A549 (cell line): ENCODE results near the gene SMO.

ENCODE experiments used
- CEBPB ChIP-seq, 2 experiments: fragments of >200 bp in 1 of 2; sonication (Bioruptor Twin) in 1 of 2; formaldehyde crosslinking in 1 of 2; IDR thresholded peaks; 2 replicates each; pipeline ENCODE4 v1.6.1; 2012 to 2016
- EHMT2 ChIP-seq: fragments of 200-600 bp; sonication (generic); IDR thresholded peaks from 2 replicates; pipeline ENCODE4 v1.6.1; 2016; ENCODE audit warnings: antibody characterized with exemption, low read depth, mild to moderate bottlenecking, moderate library complexity
- ELK1 ChIP-seq: fragments of 150-350 bp; IDR thresholded peaks from 2 replicates; pipeline ENCODE4 v1.6.1; 2014; ENCODE audit warnings: low read depth, mild to moderate bottlenecking, low read length
- EP300 ChIP-seq, 2 experiments: fragments of >200 bp; sonication (Bioruptor Twin); formaldehyde crosslinking; IDR thresholded peaks; 2 replicates in 1 of 2; 3 replicates in 1 of 2; pipeline ENCODE4 v1.6.1; 2016 to 2017
- HEYL ChIP-seq: fragments of 250-450 bp; sonication (Bioruptor Pico); IDR thresholded peaks from 2 replicates; pipeline ENCODE4 v1.8.0; 2021; ENCODE audit warnings: mild to moderate bottlenecking, moderate library complexity
- HOXA7 ChIP-seq: fragments of 250-450 bp; sonication (Bioruptor Pico); IDR thresholded peaks from 2 replicates; pipeline ENCODE4 v1.5.0; 2020; ENCODE audit warnings: mild to moderate bottlenecking, moderate library complexity
- MAZ ChIP-seq: fragments of 150-350 bp; IDR thresholded peaks from 2 replicates; pipeline ENCODE4 v1.6.1; 2014; ENCODE audit warnings: antibody characterized with exemption, low read depth, low read length, borderline replicate concordance
- POLR2A ChIP-seq: IDR thresholded peaks from 2 replicates; pipeline ENCODE4 v1.6.1; 2012; ENCODE audit warnings: mild to moderate bottlenecking, low read length
- RFX5 ChIP-seq: fragments of 450-650 bp; IDR thresholded peaks from 2 replicates; pipeline ENCODE4 v1.7.1; 2014; ENCODE audit warnings: antibody characterized with exemption, mild to moderate bottlenecking, moderate library complexity
- ZFP36 ChIP-seq: fragments of 450-650 bp; IDR thresholded peaks from 2 replicates; pipeline ENCODE4 v1.6.1; 2014; ENCODE audit warnings: borderline replicate concordance; ENCODE audit not compliant: partially characterized antibody
- TF ChIP-seq, protein P1 (sequence below): fragments of 450-650 bp; IDR thresholded peaks from 2 replicates; pipeline ENCODE4 v1.6.1; 2014; ENCODE audit warnings: antibody characterized with exemption
- TF ChIP-seq, protein P2 (sequence below): fragments of >200 bp; sonication (Bioruptor Twin); formaldehyde crosslinking; IDR thresholded peaks from 3 replicates; pipeline ENCODE4 v1.5.1; 2016
- TF ChIP-seq, protein P3 (sequence below): IDR thresholded peaks from 2 replicates; pipeline ENCODE4 v1.6.1; 2012

GRCh38 chr7:129144095-129144833 lies 44.2 kb upstream of the SMO start, which contains the start of gene TSPAN33:
- TF ChIP-seq EP300 (IDR thresholded peaks at IDR 0.05) (no peak), EHMT2 (no peak), ELK1 (no peak), POLR2A (0 out of 2 replicates have a peak, but pooled peaks have one; percentile 10), CEBPB (IDR thresholded peaks at IDR 0.05) (peak; percentile 44 to 76; a peak in 3 of 4 replicates), MAZ (no peak), ZFP36 (no peak), RFX5 (no peak), HEYL (CRISPR knock-in tag) (no peak), HOXA7 (CRISPR knock-in tag) (no peak)
- TF ChIP-seq, protein P1, sequence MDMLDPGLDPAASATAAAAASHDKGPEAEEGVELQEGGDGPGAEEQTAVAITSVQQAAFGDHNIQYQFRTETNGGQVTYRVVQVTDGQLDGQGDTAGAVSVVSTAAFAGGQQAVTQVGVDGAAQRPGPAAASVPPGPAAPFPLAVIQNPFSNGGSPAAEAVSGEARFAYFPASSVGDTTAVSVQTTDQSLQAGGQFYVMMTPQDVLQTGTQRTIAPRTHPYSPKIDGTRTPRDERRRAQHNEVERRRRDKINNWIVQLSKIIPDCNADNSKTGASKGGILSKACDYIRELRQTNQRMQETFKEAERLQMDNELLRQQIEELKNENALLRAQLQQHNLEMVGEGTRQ, result no peak
- TF ChIP-seq, protein P2, sequence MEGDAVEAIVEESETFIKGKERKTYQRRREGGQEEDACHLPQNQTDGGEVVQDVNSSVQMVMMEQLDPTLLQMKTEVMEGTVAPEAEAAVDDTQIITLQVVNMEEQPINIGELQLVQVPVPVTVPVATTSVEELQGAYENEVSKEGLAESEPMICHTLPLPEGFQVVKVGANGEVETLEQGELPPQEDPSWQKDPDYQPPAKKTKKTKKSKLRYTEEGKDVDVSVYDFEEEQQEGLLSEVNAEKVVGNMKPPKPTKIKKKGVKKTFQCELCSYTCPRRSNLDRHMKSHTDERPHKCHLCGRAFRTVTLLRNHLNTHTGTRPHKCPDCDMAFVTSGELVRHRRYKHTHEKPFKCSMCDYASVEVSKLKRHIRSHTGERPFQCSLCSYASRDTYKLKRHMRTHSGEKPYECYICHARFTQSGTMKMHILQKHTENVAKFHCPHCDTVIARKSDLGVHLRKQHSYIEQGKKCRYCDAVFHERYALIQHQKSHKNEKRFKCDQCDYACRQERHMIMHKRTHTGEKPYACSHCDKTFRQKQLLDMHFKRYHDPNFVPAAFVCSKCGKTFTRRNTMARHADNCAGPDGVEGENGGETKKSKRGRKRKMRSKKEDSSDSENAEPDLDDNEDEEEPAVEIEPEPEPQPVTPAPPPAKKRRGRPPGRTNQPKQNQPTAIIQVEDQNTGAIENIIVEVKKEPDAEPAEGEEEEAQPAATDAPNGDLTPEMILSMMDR, result no peak
- TF ChIP-seq, protein P3, sequence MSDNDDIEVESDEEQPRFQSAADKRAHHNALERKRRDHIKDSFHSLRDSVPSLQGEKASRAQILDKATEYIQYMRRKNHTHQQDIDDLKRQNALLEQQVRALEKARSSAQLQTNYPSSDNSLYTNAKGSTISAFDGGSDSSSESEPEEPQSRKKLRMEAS, result no peak; the same call in none of the 2 replicates
